ENCODE results near the gene HAX1. TPM values are rescaled to one million over a fixed set of nuclear protein-coding genes. Genes with fewer than 3 reads are reported as not detected.
"Not testable (repeated sequence)": the region's sequence is repeated elsewhere in the genome, so short reads cannot be mapped to it uniquely, and the experiment has no call there.

The HAX1 gene
- total and polyA plus RNA-seq, 8 donors, result 36.7 to 96.2 (median 54.5) TPM

- no peaks in the 10 kb centered on the region for H3K36me3 ChIP-seq
- no peaks in the 10 kb centered on the region for H3K9me3 ChIP-seq
- TF ChIP-seq CTCF (IDR thresholded peaks at IDR 0.05), result no peak
- FAIRE-seq (no peak), DNase-seq (no peak), ATAC-seq (no peak)
- 61 to 62% methylated on average over 10 of the region's 10 CpGs for WGBS, 2 donors
- no peaks in the 10 kb centered on the region for H3K4me1 ChIP-seq
- H3K27ac ChIP-seq, result no peak overlapping the region
- H3K27me3 ChIP-seq, result no peaks in the 10 kb centered on the region
- intact Hi-C loops (cut with DNase I), result no loop called here
- H3K4me3 ChIP-seq, result no peak overlapping the region
Measured at GRCh38 chr1:154313066-154313356, 40.6 kb downstream of the HAX1 start.

DNA sequence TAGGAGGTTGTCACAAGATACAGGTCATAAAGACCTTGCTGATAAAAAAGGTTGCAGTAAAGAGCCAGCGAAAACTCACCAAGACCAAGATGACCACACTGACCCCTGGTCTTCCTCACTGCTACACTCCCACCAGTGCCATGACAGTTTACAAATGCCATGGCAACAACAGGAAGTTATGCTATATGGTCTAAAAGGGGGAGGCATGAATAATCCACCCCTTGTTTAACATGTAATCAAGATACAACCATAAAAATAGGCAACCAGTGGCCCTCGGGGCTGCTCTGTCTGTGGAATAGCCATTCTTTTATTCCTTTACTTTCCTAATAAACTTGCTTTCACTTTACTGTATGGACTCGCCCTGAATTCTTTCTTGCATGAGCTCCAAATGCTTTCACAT lies 41.8 kb downstream of the HAX1 start:
- H3K4me3 ChIP-seq; H3K36me3 ChIP-seq; FAIRE-seq; DNase-seq; ATAC-seq; H3K9me3 ChIP-seq; H3K27ac ChIP-seq; H3K4me1 ChIP-seq; H3K27me3 ChIP-seq; intact Hi-C loops (cut with DNase I): not testable (repeated sequence)
- 68 to 73% methylated on average over 3 of the region's 3 CpGs for WGBS, 2 donors

GRCh38 chr1:154316704-154317103 lies 44.3 kb downstream of the HAX1 start:
- DNase-seq, result no peak
- Histone ChIP-seq H3K4me3 (no peak overlapping the region), H3K27me3 (no peaks in the 10 kb centered on the region), H3K9me3 (no peaks in the 10 kb centered on the region), H3K27ac (no peak overlapping the region), H3K4me1 (no peaks in the 10 kb centered on the region), H3K36me3 (no peaks in the 10 kb centered on the region)
- intact Hi-C loops (cut with DNase I), result no loop called here
- 75 to 85% methylated on average over 1 of the region's 1 CpG for whole genome bisulfite sequencing, 2 donors
- TF ChIP-seq CTCF (IDR thresholded peaks at IDR 0.05), result no peak
- no peak for FAIRE-seq
- no peak for ATAC-seq

DNA sequence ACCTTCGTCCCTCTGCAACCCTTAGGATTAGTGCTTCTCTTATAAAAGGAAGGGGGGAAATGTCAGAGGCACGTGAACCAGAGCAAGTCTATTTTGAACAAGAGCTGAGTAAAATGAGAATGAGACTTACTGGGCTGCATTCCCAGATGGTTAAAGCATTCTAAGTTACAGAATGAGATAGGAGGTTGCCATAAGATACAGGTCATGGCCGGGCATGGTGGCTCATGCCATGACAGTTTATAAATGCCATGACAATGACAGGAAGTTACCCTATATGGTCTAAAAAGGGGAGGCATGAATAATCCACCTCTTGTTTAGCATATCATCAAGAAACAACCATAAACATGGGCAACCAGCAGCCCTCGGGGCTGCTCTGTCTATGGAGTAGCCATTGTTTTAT lies 46.0 kb downstream of the HAX1 start:
- DNase-seq (no peak), ATAC-seq (no peak), FAIRE-seq (no peak)
- intact Hi-C loops (cut with DNase I), result no loop called here
- no peak overlapping the region for H3K4me3 ChIP-seq
- 62 to 74% methylated on average over 4 of the region's 4 CpGs for WGBS, 2 donors
- TF ChIP-seq CTCF (IDR thresholded peaks at IDR 0.05), result no peak
- H3K4me1 ChIP-seq, result no peaks in the 10 kb centered on the region
- no peak overlapping the region for H3K27ac ChIP-seq
- H3K36me3 ChIP-seq, result no peaks in the 10 kb centered on the region
- no peaks in the 10 kb centered on the region for H3K27me3 ChIP-seq
- no peaks in the 10 kb centered on the region for H3K9me3 ChIP-seq

DNA sequence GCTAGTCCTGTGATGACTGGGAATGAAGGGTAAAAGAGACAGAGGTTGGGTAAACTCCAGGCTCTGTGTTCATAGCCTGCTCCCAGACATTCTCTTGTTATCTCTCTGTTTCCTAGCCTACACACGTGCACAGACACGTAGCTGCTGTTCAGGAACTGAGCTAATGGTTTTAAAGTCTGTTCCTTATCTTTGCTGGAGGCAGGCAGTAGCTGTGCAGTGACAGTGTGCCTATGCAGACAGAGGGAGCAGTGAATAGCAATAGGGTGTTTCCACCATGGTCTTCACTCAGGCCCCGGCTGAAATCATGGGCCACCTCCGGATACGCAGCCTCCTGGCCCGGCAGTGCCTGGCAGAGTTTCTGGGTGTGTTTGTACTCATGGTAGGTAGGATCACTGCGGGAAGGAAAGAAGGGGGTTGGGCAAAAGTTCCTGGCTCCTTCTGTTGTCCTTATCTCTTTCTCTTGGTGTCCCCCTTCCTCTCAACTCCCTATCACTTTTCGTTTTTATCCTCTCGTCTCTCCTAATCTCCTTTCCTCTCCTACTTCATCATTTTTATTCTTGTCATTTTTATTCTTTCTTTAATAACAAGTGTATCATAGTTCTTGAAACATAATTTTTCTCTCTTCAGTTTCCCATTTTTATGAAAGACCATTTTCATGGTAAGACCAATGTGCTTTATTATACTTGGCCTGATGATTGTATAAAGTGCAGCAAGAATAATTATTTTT lies 48.6 kb downstream of the HAX1 start, which contains the start of gene AQP10:
Gene AQP10, plus strand, starts transcription at position 212 of the 727 bp plus-strand sequence. Its CDS starts 63 bp downstream, at position 275.
- no peak within 1 kb of the TSS for H3K27ac ChIP-seq
- no peaks in the 10 kb centered on the region for H3K36me3 ChIP-seq
- no peak within 1 kb of the TSS for H3K4me3 ChIP-seq
- DNase-seq, result no peak
- H3K4me1 ChIP-seq, result peaks cover 0 to 2% (median 0%) of the 10 kb centered on the region in 3 donors
- intact Hi-C loops (cut with DNase I), result no loop called here
- peak in 3 of 4 donors; percentile 42 to 55 (median 43) for ATAC-seq
- TF ChIP-seq CTCF (IDR thresholded peaks at IDR 0.05), result no peak
- no peaks in the 10 kb centered on the region for H3K9me3 ChIP-seq
- WGBS, 2 donors, result 16 to 17% methylated on average over 9 of the region's 9 CpGs
- H3K27me3 ChIP-seq, result no peaks in the 10 kb centered on the region
- no peak for FAIRE-seq

- FAIRE-seq; H3K27me3 ChIP-seq; ATAC-seq; H3K4me1 ChIP-seq; H3K36me3 ChIP-seq; DNase-seq; intact Hi-C loops (cut with DNase I); H3K9me3 ChIP-seq; H3K27ac ChIP-seq; H3K4me3 ChIP-seq: not testable (repeated sequence)
Measured at GRCh38 chr1:154321609-154321934, 49.1 kb downstream of the HAX1 start.
